Cardiac fibroblast (primary cell): ENCODE data around the gene CILP2.

Experiments
- DNase-seq, 2 donors: peaks; one replicate each; pipeline versions ENCODE4 v3.0.0 to v3.0.0-alpha.2; 2010; ENCODE audit warnings: low read depth in 2 of 2
- H3K4me3 ChIP-seq, 2 donors: replicated peaks in 1 of 2; 1 replicate in 1 of 2; 2 replicates in 1 of 2; pipeline ENCODE4 v1.5.1; 2011; ENCODE audit warnings: low read depth in 2 of 2, low read length in 2 of 2, mild to moderate bottlenecking in 2 of 2, moderate library complexity in 1 of 2
- TF ChIP-seq, protein P1 (sequence below): IDR thresholded peaks from one replicate; pipeline ENCODE4 v1.5.1; 2011; ENCODE audit warnings: low read depth, mild to moderate bottlenecking, low read length, inconsistent platforms

Gene CILP2, protein sequence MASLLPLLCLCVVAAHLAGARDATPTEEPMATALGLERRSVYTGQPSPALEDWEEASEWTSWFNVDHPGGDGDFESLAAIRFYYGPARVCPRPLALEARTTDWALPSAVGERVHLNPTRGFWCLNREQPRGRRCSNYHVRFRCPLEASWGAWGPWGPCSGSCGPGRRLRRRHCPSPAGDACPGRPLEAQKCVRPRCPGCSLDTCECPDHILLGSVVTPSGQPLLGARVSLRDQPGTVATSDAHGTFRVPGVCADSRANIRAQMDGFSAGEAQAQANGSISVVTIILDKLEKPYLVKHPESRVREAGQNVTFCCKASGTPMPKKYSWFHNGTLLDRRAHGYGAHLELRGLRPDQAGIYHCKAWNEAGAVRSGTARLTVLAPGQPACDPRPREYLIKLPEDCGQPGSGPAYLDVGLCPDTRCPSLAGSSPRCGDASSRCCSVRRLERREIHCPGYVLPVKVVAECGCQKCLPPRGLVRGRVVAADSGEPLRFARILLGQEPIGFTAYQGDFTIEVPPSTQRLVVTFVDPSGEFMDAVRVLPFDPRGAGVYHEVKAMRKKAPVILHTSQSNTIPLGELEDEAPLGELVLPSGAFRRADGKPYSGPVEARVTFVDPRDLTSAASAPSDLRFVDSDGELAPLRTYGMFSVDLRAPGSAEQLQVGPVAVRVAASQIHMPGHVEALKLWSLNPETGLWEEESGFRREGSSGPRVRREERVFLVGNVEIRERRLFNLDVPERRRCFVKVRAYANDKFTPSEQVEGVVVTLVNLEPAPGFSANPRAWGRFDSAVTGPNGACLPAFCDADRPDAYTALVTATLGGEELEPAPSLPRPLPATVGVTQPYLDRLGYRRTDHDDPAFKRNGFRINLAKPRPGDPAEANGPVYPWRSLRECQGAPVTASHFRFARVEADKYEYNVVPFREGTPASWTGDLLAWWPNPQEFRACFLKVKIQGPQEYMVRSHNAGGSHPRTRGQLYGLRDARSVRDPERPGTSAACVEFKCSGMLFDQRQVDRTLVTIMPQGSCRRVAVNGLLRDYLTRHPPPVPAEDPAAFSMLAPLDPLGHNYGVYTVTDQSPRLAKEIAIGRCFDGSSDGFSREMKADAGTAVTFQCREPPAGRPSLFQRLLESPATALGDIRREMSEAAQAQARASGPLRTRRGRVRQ

DNA sequence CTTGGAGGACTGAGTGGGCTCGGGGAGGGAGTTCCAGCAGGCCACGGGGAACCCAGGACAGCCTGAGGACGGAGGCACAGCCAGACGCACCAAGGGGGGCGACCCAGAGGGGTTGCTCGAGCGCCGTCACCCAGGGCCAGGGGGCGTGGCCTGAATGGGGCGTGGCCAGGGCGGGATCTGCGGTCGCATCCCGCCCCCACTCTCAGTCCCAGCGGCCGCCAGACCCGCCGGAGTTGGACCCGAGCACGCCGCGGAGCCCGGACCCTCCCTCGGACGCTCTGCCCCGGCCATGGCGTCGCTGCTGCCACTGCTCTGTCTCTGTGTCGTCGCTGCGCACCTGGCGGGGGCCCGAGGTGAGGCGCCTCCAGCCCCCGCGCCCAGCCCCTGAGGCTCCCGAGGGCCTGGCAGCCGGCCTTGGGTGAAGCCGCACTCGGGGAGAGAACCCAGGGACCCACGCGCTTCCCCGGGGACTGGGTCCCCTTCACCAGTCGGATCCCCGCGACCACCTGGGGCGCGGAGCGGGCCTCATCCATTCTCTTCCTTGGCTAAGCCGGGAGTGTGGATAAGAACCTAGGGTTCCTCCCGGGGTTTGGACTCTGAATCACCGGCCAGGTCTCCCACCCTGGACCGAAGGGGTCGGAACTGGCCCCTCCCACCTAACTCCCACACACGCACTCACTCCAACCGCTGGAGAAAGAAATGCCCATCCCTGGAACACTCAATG lies at the start of gene CILP2:
Gene CILP2 (plus strand): TSS at position 205 of the 724 bp plus-strand sequence. CDS start 85 bp downstream, at position 290.
- TF ChIP-seq, protein P1, sequence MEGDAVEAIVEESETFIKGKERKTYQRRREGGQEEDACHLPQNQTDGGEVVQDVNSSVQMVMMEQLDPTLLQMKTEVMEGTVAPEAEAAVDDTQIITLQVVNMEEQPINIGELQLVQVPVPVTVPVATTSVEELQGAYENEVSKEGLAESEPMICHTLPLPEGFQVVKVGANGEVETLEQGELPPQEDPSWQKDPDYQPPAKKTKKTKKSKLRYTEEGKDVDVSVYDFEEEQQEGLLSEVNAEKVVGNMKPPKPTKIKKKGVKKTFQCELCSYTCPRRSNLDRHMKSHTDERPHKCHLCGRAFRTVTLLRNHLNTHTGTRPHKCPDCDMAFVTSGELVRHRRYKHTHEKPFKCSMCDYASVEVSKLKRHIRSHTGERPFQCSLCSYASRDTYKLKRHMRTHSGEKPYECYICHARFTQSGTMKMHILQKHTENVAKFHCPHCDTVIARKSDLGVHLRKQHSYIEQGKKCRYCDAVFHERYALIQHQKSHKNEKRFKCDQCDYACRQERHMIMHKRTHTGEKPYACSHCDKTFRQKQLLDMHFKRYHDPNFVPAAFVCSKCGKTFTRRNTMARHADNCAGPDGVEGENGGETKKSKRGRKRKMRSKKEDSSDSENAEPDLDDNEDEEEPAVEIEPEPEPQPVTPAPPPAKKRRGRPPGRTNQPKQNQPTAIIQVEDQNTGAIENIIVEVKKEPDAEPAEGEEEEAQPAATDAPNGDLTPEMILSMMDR = no peak
- no peak within 1 kb of the TSS for H3K4me3 ChIP-seq
- no peak for DNase-seq

DNA sequence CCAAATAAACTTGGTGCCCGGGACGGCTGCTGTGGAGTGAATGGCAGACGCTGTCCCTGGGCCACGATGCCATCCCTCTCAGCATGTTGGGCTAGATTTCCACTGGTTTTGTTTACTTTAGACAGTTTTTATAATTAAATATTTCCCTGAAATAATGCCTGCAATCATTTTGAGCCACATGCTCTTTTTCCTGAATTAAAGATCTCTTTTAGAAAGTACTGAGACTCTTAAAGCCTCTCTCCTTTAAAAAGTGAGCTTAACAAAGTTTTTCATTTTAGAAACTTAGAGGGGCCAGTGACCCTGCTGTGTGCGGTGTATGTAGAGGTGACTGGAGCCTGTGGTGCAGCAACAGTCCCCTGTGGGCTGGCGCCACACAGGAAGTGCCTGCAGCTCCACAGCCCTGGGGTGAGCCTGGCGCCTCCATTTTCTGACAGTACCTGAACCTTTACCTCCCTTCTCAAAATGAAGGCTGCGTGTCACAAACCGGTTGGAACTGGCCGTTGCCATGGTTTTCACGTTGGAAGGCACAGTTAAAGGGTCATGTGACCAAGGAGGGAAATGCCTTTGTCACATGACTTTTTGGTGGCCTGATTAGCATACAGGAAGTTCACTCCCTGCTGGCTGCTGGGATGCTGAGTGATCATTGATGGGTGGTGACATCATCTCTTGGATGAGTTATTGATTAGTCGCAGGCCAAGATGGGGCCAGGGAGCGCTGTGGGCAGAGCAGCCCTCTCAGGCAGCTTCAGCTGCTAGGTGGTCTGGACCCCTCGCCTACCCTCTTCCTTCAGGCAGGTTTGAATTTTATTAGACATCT lies 49.0 kb upstream of the CILP2 start:
- H3K4me3 ChIP-seq = peak overlapping the region in 1 of 2 donors; percentile 30
- peak; percentile 96 to 98 for DNase-seq
- TF ChIP-seq, protein P1 = no peak

DNA sequence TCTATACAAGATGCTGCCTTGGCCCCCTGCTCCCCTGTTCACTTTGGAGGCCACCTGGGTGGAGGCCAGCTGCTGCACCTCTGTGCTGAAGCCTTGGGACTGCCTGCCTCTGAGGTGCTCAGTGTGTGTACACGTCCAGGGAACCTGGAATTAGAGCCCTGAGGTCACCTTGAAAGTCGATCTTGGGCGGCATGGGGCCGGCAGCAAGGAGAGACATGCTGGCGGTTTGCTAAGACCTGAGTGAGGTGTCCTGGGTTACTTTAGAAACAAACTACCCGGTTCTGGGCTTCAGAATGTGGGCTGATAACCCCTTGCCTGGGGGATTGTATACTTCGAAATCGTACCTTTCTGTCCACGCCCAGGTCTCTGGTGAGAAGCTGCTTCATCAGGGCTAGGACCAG lies 48.3 kb upstream of the CILP2 start:
- peak overlapping the region in 1 of 2 donors; percentile 14 for H3K4me3 ChIP-seq
- TF ChIP-seq, protein P1 = no peak
- DNase-seq = no peak

DNA sequence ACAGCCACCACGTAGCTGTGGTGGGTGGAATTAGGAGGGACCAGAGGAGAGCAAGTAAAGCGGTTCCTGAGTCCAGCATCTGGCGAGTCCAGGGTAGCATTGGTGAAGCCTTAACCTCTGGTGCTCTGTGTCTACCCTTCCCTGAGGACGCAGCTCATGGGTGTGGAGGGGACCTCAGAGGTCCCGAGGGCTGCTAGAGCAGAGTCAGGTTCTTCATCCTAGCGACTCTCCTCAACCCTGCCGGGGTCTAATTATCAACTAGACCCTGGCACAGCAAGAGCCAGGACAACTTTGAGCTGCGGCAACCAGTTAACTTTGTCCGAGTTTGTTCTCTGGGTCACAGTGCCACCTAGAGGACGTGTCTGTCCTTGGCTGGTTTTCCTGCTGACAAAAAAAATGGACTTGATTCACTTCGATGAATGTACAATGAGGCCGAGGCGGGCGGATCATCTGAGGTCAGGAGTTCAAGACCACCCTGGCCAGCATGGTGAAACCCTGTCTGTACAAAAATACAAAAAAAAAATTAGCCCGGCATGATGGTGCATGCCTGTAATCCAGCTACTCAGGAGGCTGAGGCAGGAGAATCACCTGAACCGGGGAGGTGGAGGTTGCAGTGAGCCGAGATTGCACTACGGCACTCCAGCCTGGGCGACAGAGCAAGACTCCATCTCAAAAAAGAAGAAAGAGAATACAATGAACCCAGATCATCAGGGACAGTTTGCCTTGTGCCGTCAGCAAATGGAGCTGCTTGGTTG lies 47.7 kb upstream of the CILP2 start:
- TF ChIP-seq, protein P1 = peak; percentile 71
- no peak overlapping the region for H3K4me3 ChIP-seq
- peak; percentile 89 to 90 for DNase-seq

DNA sequence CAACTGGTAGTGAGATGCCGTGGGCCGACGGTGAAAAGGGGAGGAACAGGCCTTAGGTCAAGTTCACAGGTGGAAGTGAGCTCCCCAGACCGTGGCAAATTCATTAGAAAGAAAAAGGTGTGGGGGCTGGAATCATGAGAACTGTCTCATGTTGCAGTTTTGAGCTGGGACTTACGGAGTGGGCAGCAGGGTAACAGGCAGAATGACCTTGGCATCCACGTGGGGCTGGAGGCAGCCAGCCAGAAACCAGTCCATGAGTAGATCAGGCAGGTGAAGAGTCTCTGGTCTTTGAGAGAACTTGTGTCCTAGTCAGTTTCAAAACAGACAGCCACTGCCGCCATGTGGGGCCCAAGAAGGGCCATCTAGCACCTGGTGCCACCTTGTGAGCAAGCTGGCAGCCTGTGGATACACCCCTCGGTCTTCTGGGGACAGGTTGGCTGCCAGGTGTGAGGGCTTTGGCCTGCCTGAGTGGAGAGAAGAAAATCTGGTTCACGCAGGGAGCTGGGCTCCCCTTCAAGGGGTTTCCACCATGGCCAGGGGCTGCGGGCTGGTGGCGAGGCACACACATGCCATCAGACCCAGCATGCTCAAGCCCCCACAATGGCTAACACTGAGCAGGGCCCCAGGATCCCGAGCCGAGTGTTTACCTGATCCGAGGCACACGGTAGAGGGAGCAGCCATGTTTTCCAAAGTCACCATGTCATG lies 46.6 kb upstream of the CILP2 start:
- no peak for DNase-seq
- no peak overlapping the region for H3K4me3 ChIP-seq
- TF ChIP-seq, protein P1 = no peak
